ENCODE data around the gene SRPK2.
"Not testable (repeated sequence)": the region's sequence is repeated elsewhere in the genome, so short reads cannot be mapped to it uniquely, and the experiment has no call there.

SRPK2 gene

GRCh38 chr7:105336009-105336408 lies 52.7 kb downstream of the SRPK2 start:
- DNase-seq, result no peak

- DNase-seq, result not testable (repeated sequence)
These were observed 56.1 kb downstream of the SRPK2 start for GRCh38 chr7:105332661-105333060.

GRCh38 chr7:105330526-105330925 lies 58.2 kb downstream of the SRPK2 start:
- DNase-seq, result no peak

- DNase-seq, result no peak
These were observed 61.5 kb downstream of the SRPK2 start for GRCh38 chr7:105327201-105327600.

GRCh38 chr7:105325216-105325904 lies 63.4 kb downstream of the SRPK2 start:
- DNase-seq, result no peak

GRCh38 chr7:105324606-105325005 lies 64.1 kb downstream of the SRPK2 start:
- not testable (repeated sequence) for DNase-seq

- no peak for DNase-seq
These were observed 65.4 kb downstream of the SRPK2 start for GRCh38 chr7:105323366-105323765.

- no peak for DNase-seq
These were observed 66.0 kb downstream of the SRPK2 start for GRCh38 chr7:105322655-105323277.

GRCh38 chr7:105321754-105322455 lies 66.8 kb downstream of the SRPK2 start:
- no peak for DNase-seq

- no peak for DNase-seq
These were observed 67.8 kb downstream of the SRPK2 start for GRCh38 chr7:105320896-105321295.

GRCh38 chr7:105319578-105319977 lies 69.1 kb downstream of the SRPK2 start:
- DNase-seq, result no peak

GRCh38 chr7:105316578-105317344 lies 72.0 kb downstream of the SRPK2 start:
- no peak for DNase-seq

GRCh38 chr7:105315357-105315756 lies 73.4 kb downstream of the SRPK2 start:
- no peak for DNase-seq

GRCh38 chr7:105309235-105310169 lies 79.2 kb downstream of the SRPK2 start:
- no peak for DNase-seq

- no peak for DNase-seq
These were observed 81.5 kb downstream of the SRPK2 start for GRCh38 chr7:105307163-105307672.

GRCh38 chr7:105306298-105306748 lies 82.4 kb downstream of the SRPK2 start:
- DNase-seq, result no peak

- DNase-seq, result no peak
These were observed 83.1 kb downstream of the SRPK2 start for GRCh38 chr7:105305633-105306032.

GRCh38 chr7:105304040-105304895 lies 84.5 kb downstream of the SRPK2 start:
- no peak for DNase-seq

- not testable (repeated sequence) for DNase-seq
These were observed 88.1 kb downstream of the SRPK2 start for GRCh38 chr7:105300587-105300986.

- no peak for DNase-seq
These were observed 90.3 kb downstream of the SRPK2 start for GRCh38 chr7:105298439-105298894.

- DNase-seq, result no peak
These were observed 90.7 kb downstream of the SRPK2 start for GRCh38 chr7:105297985-105298384.

Measured in bone marrow (tissue), 2 donors.